ENCODE results near the gene OCA2. TPM values are rescaled to one million over a fixed set of nuclear protein-coding genes. Genes with fewer than 3 reads are reported as not detected.
A peak's percentile ranks its signal among the peaks of the same experiment; 100 is the strongest.
"Not testable (repeated sequence)": the region's sequence is repeated elsewhere in the genome, so short reads cannot be mapped to it uniquely, and the experiment has no call there.

Gene OCA2
- under 1 TPM in 4 of 9 donors, not detected in 5; 0.14 to 0.44 (median 0.30) TPM for total RNA-seq
- polyA plus RNA-seq: under 1 TPM in 1 of 3 donors, not detected in 2; 0.13 TPM
- long read RNA-seq, donor 1: 0 reads
- long read RNA-seq, donor 2: 0 reads
- long read RNA-seq, donor 3: 0 reads
- long read RNA-seq, donor 4: 0 reads
- long read RNA-seq, donor 5, partial matches to known transcripts: 0 of 1 reads
- long read RNA-seq, donor 5, other reads (novel, unspliced or antisense): 0 of 1 reads
- long read RNA-seq, donor 6: 0 reads
- long read RNA-seq, donor 7: 0 reads
- long read RNA-seq, donor 8: 0 reads
- long read RNA-seq, donor 9: 0 reads
- long read RNA-seq, donor 10: 0 reads

DNA sequence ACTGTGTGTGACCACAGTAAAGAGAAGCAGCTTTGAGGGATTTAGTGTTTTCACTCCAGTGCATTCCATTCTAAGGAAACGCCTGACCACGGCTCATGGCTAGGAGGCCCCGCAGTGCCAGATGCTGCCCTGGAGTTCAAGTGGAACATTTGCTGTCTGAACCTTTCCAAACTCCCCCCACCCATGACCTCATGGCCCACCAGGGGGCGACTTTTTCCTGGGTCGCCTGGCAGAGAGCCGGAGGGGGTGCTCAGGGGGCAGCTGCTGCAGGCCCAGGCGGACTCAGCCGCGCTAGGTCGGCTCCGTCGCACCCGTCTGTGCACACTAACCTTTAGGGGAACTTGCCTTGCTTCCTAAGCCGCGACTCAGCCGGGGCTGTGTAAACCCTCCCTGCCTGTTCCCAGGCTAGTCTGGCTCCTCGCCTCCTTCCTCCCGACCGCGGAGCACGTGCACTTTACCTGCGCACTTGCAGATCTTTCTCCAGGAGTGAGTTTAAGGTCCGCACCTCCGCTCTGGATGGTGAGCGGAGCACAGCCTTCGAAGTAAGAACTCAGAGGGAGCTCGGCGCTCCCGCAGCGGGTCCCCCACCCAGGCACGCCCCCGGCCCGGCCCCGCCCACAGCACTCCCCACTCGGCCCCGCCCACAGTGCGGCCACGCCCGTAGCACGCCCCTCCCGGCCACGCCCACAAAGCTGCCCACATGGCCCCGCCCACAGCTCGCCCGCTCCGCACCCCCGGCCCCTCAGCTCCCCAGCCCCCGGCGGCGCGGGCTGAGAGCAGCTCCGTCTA is at the start of gene OCA2:
TSS of gene OCA2 (minus strand) at position 550 of the 789 bp plus-strand sequence. CDS start 17,441 bp downstream, outside the sequence.
- no peak within 1 kb of the TSS for H3K27ac ChIP-seq
- no peaks in the 10 kb centered on the region for H3K36me3 ChIP-seq (replicated peaks in 1 of 2)
- H3K27me3 ChIP-seq: peaks cover 25% of the 10 kb centered on the region
- peak within 1 kb of the TSS in 1 of 4 donors; percentile 31 for H3K4me3 ChIP-seq
- H3K4me1 ChIP-seq (replicated peaks in 1 of 2): peaks cover 34 to 35% of the 10 kb centered on the region in 2 donors
- WGBS, 4 donors: 9 to 38% (median 12%) methylated on average over 6 to 52 of the region's 52 CpGs
- no peaks in the 10 kb centered on the region for H3K9me3 ChIP-seq (replicated peaks in 1 of 3)
- DNase-seq: peak in 5 of 7 donors; percentile 27 to 56 (median 39)
- TF ChIP-seq, protein P1, sequence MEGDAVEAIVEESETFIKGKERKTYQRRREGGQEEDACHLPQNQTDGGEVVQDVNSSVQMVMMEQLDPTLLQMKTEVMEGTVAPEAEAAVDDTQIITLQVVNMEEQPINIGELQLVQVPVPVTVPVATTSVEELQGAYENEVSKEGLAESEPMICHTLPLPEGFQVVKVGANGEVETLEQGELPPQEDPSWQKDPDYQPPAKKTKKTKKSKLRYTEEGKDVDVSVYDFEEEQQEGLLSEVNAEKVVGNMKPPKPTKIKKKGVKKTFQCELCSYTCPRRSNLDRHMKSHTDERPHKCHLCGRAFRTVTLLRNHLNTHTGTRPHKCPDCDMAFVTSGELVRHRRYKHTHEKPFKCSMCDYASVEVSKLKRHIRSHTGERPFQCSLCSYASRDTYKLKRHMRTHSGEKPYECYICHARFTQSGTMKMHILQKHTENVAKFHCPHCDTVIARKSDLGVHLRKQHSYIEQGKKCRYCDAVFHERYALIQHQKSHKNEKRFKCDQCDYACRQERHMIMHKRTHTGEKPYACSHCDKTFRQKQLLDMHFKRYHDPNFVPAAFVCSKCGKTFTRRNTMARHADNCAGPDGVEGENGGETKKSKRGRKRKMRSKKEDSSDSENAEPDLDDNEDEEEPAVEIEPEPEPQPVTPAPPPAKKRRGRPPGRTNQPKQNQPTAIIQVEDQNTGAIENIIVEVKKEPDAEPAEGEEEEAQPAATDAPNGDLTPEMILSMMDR (IDR thresholded peaks at IDR 0.05): no peak
- TF ChIP-seq POLR2A (IDR thresholded peaks at IDR 0.05): no peak
- intact Hi-C loops (cut with DNase I): no loop called here

DNA sequence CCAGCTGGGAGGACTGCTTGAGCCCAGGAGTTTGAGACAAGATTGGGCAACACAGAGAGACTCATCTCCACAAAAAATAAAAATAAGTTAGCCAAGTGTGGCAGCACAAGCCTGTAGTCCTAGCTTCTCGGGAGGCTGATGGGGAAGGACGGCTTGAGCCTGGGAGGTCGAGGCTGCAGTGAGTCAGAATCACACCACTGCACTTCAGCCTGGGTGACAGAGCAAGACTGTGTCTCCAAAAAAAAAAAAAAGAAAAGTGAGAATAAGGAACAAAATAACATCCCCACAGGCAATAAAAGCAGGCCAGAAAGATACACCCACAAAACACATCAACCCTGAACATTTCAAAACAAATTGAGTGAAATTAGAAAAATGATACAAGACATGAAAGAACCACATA is 48.7 kb upstream of the OCA2 start:
- TF ChIP-seq POLR2A (IDR thresholded peaks at IDR 0.05): no peak
- TF ChIP-seq, protein P1 (IDR thresholded peaks at IDR 0.05): no peak
- intact Hi-C loops (cut with DNase I): no loop called here
- Histone ChIP-seq H3K9me3 (replicated peaks in 1 of 3) (no peaks in the 10 kb centered on the region), H3K4me1 (replicated peaks in 1 of 2) (peaks cover 0 to 3% of the 10 kb centered on the region in 2 donors), H3K4me3 (no peak overlapping the region), H3K36me3 (replicated peaks in 1 of 2) (peaks cover 0 to 36% of the 10 kb centered on the region in 2 donors), H3K27me3 (no peaks in the 10 kb centered on the region), H3K27ac (no peak overlapping the region)
- no peak for DNase-seq
- 56 to 80% (median 70%) methylated on average over 3 of the region's 3 CpGs for WGBS, 4 donors

DNA sequence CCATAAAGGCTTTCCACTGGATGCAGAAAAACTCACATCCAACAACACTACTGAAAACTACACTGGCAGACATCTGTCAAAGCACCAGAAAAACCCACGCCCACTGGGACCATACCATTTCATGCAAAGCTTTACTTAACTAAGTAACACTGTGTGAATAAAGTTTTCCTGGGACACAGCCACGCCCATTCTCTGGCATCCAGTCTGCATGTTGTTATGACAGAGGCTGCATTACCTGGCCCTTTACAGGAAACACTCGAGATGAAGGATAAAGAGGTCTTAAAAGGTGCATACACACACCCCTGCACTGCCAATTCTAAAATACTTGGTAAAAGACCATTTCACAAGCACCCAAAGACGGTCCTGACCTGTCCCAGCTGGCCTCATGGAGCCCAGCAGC is 46.3 kb upstream of the OCA2 start:
- H3K27me3 ChIP-seq; H3K4me1 ChIP-seq (replicated peaks in 1 of 2); intact Hi-C loops (cut with DNase I); H3K27ac ChIP-seq; DNase-seq; H3K4me3 ChIP-seq; H3K9me3 ChIP-seq (replicated peaks in 1 of 3): not testable (repeated sequence)
- H3K36me3 ChIP-seq (replicated peaks in 1 of 2): peaks cover 0 to 49% of the 10 kb centered on the region in 2 donors
- 78 to 94% (median 89%) methylated on average over 1 to 4 of the region's 4 CpGs for WGBS, 4 donors

DNA sequence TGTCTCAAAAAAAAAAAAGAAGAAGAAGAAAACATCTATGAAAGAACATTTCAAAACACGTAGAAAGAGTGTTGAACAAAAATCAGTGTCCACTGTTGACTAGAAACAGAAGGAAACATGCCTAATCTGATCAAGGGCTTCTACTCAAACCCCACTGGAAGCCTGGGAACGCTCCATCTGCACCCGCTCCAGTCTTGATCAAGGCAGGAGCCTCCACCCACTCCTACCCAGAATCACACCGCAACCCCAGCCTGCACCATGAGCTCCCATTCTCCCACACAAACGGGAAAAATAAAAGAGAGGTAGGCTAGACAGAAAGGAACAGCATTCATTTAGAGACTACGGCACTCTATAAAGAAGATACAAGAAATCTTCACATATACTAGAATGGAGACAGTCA is 40.9 kb upstream of the OCA2 start:
- no peak for DNase-seq
- WGBS, 4 donors: 94 to 98% (median 96%) methylated on average over 6 of the region's 6 CpGs
- intact Hi-C loops (cut with DNase I): no loop called here
- peaks cover 0 to 47% of the 10 kb centered on the region in 2 donors for H3K36me3 ChIP-seq (replicated peaks in 1 of 2)
- H3K9me3 ChIP-seq (replicated peaks in 1 of 3): no peaks in the 10 kb centered on the region
- H3K4me3 ChIP-seq: no peak overlapping the region
- H3K27ac ChIP-seq: no peak overlapping the region
- TF ChIP-seq POLR2A (IDR thresholded peaks at IDR 0.05): no peak
- TF ChIP-seq, protein P1 (IDR thresholded peaks at IDR 0.05): no peak
- no peaks in the 10 kb centered on the region for H3K4me1 ChIP-seq (replicated peaks in 1 of 2)
- H3K27me3 ChIP-seq: no peaks in the 10 kb centered on the region

DNA sequence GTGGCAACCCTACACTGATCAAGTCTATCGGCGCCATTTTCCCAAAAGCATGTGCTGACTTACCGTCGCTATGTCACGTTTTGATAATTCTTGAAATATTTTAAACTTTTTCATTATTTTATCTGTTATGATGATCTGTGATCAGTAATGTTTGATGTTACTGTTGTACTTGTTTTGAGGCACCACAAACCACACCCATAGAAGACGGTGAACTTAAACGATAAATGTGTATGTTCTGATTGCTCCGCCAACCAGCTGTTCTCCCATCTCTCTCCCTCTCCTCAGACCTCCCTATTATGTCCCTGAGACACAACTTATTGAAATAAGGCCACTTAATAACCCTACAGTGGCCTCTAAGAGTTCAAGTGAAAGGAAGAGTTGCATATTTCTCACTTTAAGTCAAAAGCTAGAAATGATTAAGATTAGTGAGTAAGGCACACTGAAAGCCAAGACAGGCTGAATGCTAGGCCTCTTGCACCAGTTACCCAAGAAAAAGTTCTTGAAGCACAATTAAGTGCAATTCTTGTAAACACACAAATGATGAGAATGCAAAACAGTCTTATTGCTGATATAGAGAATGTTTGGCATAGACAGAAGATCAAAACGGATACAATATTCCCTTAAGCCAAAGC is 38.4 kb upstream of the OCA2 start:
- Histone ChIP-seq H3K4me1 (replicated peaks in 1 of 2) (peaks cover 10 to 14% of the 10 kb centered on the region in 2 donors), H3K36me3 (replicated peaks in 1 of 2) (peaks cover 0 to 23% of the 10 kb centered on the region in 2 donors)
- H3K4me3 ChIP-seq; intact Hi-C loops (cut with DNase I); H3K9me3 ChIP-seq (replicated peaks in 1 of 3); DNase-seq; H3K27ac ChIP-seq; H3K27me3 ChIP-seq: not testable (repeated sequence)
- WGBS, 4 donors: 84 to 86% (median 85%) methylated on average over 9 of the region's 9 CpGs

DNA sequence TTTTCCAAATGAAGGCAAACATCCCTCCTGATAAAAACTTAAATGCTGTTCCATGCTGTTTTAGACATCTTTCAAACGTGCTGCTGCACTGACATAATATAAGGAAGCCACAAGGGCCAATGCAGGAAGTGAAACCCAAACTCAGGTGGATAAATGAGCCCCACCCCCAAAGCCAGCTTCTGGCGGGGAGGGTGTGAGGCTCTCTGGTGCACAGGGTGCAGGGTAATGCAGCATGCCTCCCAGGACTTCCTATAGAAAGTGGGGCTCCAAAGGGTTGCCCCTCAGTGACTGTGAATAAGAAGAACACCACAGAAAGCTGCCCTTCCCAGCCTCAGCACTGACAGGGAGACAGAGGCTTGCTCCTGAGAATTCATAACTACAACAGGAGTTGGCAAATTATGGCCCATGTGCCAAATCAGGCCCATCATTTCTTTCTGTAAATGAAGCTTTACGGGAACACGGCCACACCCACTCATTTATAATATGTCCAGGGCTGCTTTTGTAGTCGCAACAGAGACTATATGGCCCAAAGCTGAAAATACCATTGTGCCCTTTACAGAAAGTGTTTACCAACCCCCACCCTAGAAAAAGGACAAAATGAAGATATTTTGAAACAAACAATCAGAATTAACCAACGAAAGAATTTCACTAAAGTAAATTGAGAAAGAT is 37.3 kb upstream of the OCA2 start:
- H3K4me3 ChIP-seq; H3K27ac ChIP-seq; H3K9me3 ChIP-seq (replicated peaks in 1 of 3); H3K27me3 ChIP-seq; intact Hi-C loops (cut with DNase I); DNase-seq: not testable (repeated sequence)
- H3K36me3 ChIP-seq (replicated peaks in 1 of 2): peaks cover 0 to 21% of the 10 kb centered on the region in 2 donors
- peaks cover 10 to 16% of the 10 kb centered on the region in 2 donors for H3K4me1 ChIP-seq (replicated peaks in 1 of 2)
- WGBS, 4 donors: 77 to 87% (median 81%) methylated on average over 6 of the region's 6 CpGs
